C1 segment of cervical spinal cord (tissue), 14 donors: ENCODE measurements around the gene CUBN.

ENCODE experiments used
- DNase-seq, 14 donors: peaks; one replicate each; lab custom pipeline; 2025; lab: John Stamatoyannopoulos, UW

CUBN gene

GRCh38 chr10:17109046-17109445 lies 20.6 kb downstream of the CUBN start:
- no peak for DNase-seq

- no peak for DNase-seq
Measured at GRCh38 chr10:17106991-17107390, 22.6 kb downstream of the CUBN start.

GRCh38 chr10:17101910-17102266 lies 27.7 kb downstream of the CUBN start:
- no peak for DNase-seq

- DNase-seq, result no peak
Measured at GRCh38 chr10:17101257-17101909, 28.2 kb downstream of the CUBN start.

- DNase-seq, result no peak
Measured at GRCh38 chr10:17100586-17100985, 29.0 kb downstream of the CUBN start.

- DNase-seq, result no peak
Measured at GRCh38 chr10:17098012-17098411, 31.6 kb downstream of the CUBN start.

- DNase-seq, result no peak
Measured at GRCh38 chr10:17094844-17095243, 34.8 kb downstream of the CUBN start.

- no peak for DNase-seq
Measured at GRCh38 chr10:17092986-17093803, 36.4 kb downstream of the CUBN start.

- no peak for DNase-seq
Measured at GRCh38 chr10:17092216-17092944, 37.2 kb downstream of the CUBN start.

GRCh38 chr10:17088118-17088806 lies 41.3 kb downstream of the CUBN start:
- DNase-seq, result no peak

- DNase-seq, result no peak
Measured at GRCh38 chr10:17086865-17087367, 42.7 kb downstream of the CUBN start.

- DNase-seq, result no peak
Measured at GRCh38 chr10:17085011-17085725, 44.4 kb downstream of the CUBN start.

- DNase-seq, result no peak
Measured at GRCh38 chr10:17084258-17084657, 45.4 kb downstream of the CUBN start.

GRCh38 chr10:17081431-17081830 lies 48.2 kb downstream of the CUBN start:
- no peak for DNase-seq

- no peak for DNase-seq
Measured at GRCh38 chr10:17077890-17078289, 51.7 kb downstream of the CUBN start.

GRCh38 chr10:17077346-17077781 lies 52.2 kb downstream of the CUBN start:
- no peak for DNase-seq

GRCh38 chr10:17076626-17077345 lies 52.8 kb downstream of the CUBN start:
- no peak for DNase-seq

GRCh38 chr10:17075533-17076359 lies 53.9 kb downstream of the CUBN start:
- DNase-seq, result no peak

- no peak for DNase-seq
Measured at GRCh38 chr10:17074541-17074847, 55.1 kb downstream of the CUBN start.
